IPS-15b (cell line): ENCODE measurements around the gene DLGAP1.
A peak's percentile ranks its signal among the peaks of the same experiment; 100 is the strongest.

ENCODE experiments used
- H3K27me3 ChIP-seq: one replicate; pipeline ENCODE4 v1.6.1; 2013; ENCODE audit warnings: low read length; ENCODE audit not compliant: control insufficient read depth, insufficient read depth
- H3K36me3 ChIP-seq: one replicate; pipeline ENCODE4 v1.6.1; 2013; ENCODE audit warnings: low read length; ENCODE audit not compliant: control insufficient read depth, insufficient read depth
- H3K4me1 ChIP-seq: one replicate; pipeline ENCODE4 v1.6.1; 2013; ENCODE audit warnings: mild to moderate bottlenecking, low read length; ENCODE audit not compliant: control insufficient read depth, insufficient read depth
- H3K4me3 ChIP-seq: one replicate; pipeline ENCODE4 v1.5.1; 2013; ENCODE audit warnings: low read depth, low read length
- H3K9ac ChIP-seq: one replicate; pipeline ENCODE4 v1.6.1; 2013; ENCODE audit warnings: low read depth, mild to moderate bottlenecking, low read length
- H3K9me3 ChIP-seq: one replicate; pipeline ENCODE4 v1.6.1; 2013; ENCODE audit warnings: mild to moderate bottlenecking, low read length; ENCODE audit not compliant: control insufficient read depth, insufficient read depth

DLGAP1 gene

GRCh38 chr18:3691705-3692104 lies 763.4 kb downstream of the DLGAP1 start:
- Histone ChIP-seq H3K9ac (no peak overlapping the region), H3K27me3 (no peaks in the 10 kb centered on the region), H3K4me1 (peaks cover 5% of the 10 kb centered on the region), H3K36me3 (no peaks in the 10 kb centered on the region), H3K9me3 (no peaks in the 10 kb centered on the region), H3K4me3 (no peak overlapping the region)

GRCh38 chr18:3690764-3691066 lies 764.4 kb downstream of the DLGAP1 start:
- Histone ChIP-seq H3K9me3 (no peaks in the 10 kb centered on the region), H3K36me3 (no peaks in the 10 kb centered on the region), H3K27me3 (no peaks in the 10 kb centered on the region), H3K4me3 (no peak overlapping the region), H3K9ac (no peak overlapping the region), H3K4me1 (peaks cover 5% of the 10 kb centered on the region)

- H3K9me3 ChIP-seq: no peaks in the 10 kb centered on the region
- peaks cover 5% of the 10 kb centered on the region for H3K4me1 ChIP-seq
- H3K4me3 ChIP-seq: no peak overlapping the region
- no peaks in the 10 kb centered on the region for H3K36me3 ChIP-seq
- H3K27me3 ChIP-seq: no peaks in the 10 kb centered on the region
- no peak overlapping the region for H3K9ac ChIP-seq
Measured at GRCh38 chr18:3689986-3690763, 764.9 kb downstream of the DLGAP1 start.

GRCh38 chr18:3689091-3689490 lies 766.0 kb downstream of the DLGAP1 start:
- H3K36me3 ChIP-seq: no peaks in the 10 kb centered on the region
- H3K4me1 ChIP-seq: peaks cover 5% of the 10 kb centered on the region
- no peaks in the 10 kb centered on the region for H3K9me3 ChIP-seq
- no peak overlapping the region for H3K4me3 ChIP-seq
- H3K27me3 ChIP-seq: no peaks in the 10 kb centered on the region
- peak overlapping the region; percentile 16 for H3K9ac ChIP-seq

- peak overlapping the region; percentile 16 for H3K9ac ChIP-seq
- peaks cover 5% of the 10 kb centered on the region for H3K4me1 ChIP-seq
- H3K9me3 ChIP-seq: no peaks in the 10 kb centered on the region
- H3K36me3 ChIP-seq: no peaks in the 10 kb centered on the region
- H3K4me3 ChIP-seq: no peak overlapping the region
- H3K27me3 ChIP-seq: no peaks in the 10 kb centered on the region
Measured at GRCh38 chr18:3688690-3689089, 766.4 kb downstream of the DLGAP1 start.

- Histone ChIP-seq H3K27me3 (no peaks in the 10 kb centered on the region), H3K9me3 (no peaks in the 10 kb centered on the region)
Measured at GRCh38 chr18:3683483-3683882, 771.6 kb downstream of the DLGAP1 start.

GRCh38 chr18:3682061-3682460 lies 773.0 kb downstream of the DLGAP1 start:
- no peak overlapping the region for H3K9ac ChIP-seq
- H3K27me3 ChIP-seq: no peaks in the 10 kb centered on the region
- no peaks in the 10 kb centered on the region for H3K36me3 ChIP-seq
- no peaks in the 10 kb centered on the region for H3K4me1 ChIP-seq
- no peak overlapping the region for H3K4me3 ChIP-seq
- no peaks in the 10 kb centered on the region for H3K9me3 ChIP-seq

More at GRCh38 chr18:3683483-3683882, 771.6 kb downstream of the DLGAP1 start:
- Histone ChIP-seq H3K4me1 (no peaks in the 10 kb centered on the region), H3K4me3 (no peak overlapping the region), H3K36me3 (no peaks in the 10 kb centered on the region), H3K9ac (no peak overlapping the region)

- no peak overlapping the region for H3K9ac ChIP-seq
- H3K36me3 ChIP-seq: no peaks in the 10 kb centered on the region
- no peaks in the 10 kb centered on the region for H3K27me3 ChIP-seq
- no peaks in the 10 kb centered on the region for H3K4me1 ChIP-seq
- no peak overlapping the region for H3K4me3 ChIP-seq
- no peaks in the 10 kb centered on the region for H3K9me3 ChIP-seq
Measured at GRCh38 chr18:3679241-3679640, 775.9 kb downstream of the DLGAP1 start.

GRCh38 chr18:3675994-3676393 lies 779.1 kb downstream of the DLGAP1 start:
- no peaks in the 10 kb centered on the region for H3K9me3 ChIP-seq
- no peaks in the 10 kb centered on the region for H3K36me3 ChIP-seq
- no peak overlapping the region for H3K9ac ChIP-seq
- H3K27me3 ChIP-seq: no peaks in the 10 kb centered on the region
- H3K4me1 ChIP-seq: no peaks in the 10 kb centered on the region
- no peak overlapping the region for H3K4me3 ChIP-seq

GRCh38 chr18:3675446-3675845 lies 779.7 kb downstream of the DLGAP1 start:
- Histone ChIP-seq H3K9ac (no peak overlapping the region), H3K27me3 (no peaks in the 10 kb centered on the region), H3K36me3 (no peaks in the 10 kb centered on the region), H3K4me3 (no peak overlapping the region), H3K9me3 (no peaks in the 10 kb centered on the region), H3K4me1 (no peaks in the 10 kb centered on the region)

GRCh38 chr18:3671176-3671575 lies 783.9 kb downstream of the DLGAP1 start:
- Histone ChIP-seq H3K9me3 (no peaks in the 10 kb centered on the region), H3K36me3 (no peaks in the 10 kb centered on the region), H3K4me1 (peaks cover 2% of the 10 kb centered on the region), H3K9ac (no peak overlapping the region), H3K27me3 (no peaks in the 10 kb centered on the region), H3K4me3 (no peak overlapping the region)

GRCh38 chr18:3669376-3669775 lies 785.7 kb downstream of the DLGAP1 start:
- Histone ChIP-seq H3K9ac (no peak overlapping the region), H3K4me3 (no peak overlapping the region), H3K36me3 (no peaks in the 10 kb centered on the region), H3K27me3 (no peaks in the 10 kb centered on the region), H3K9me3 (no peaks in the 10 kb centered on the region), H3K4me1 (peaks cover 16% of the 10 kb centered on the region)
